HL-60 (cell line): ENCODE data around the gene TRUB2.

ENCODE experiments used
- DNase-seq, 2 experiments: peaks; one replicate each; pipeline ENCODE4 v3.0.0-alpha.2; 2010 to 2020; ENCODE audit warnings: low read depth in 1 of 2, low spot score in 1 of 2
- H3K27ac ChIP-seq: fragments of 250-450 bp; sonication (Bioruptor Pico); replicated peaks from 2 replicates; pipeline ENCODE4 v1.5.1; 2020; ENCODE audit warnings: mild to moderate bottlenecking, moderate library complexity
- H3K27me3 ChIP-seq: fragments of 250-450 bp; sonication (Bioruptor Pico); 2 replicates; pipeline ENCODE4 v1.5.1; 2021; ENCODE audit warnings: mild to moderate bottlenecking, moderate library complexity; ENCODE audit not compliant: insufficient read depth, poor library complexity, severe bottlenecking
- H3K4me3 ChIP-seq: replicated peaks from 2 replicates; pipeline ENCODE4 v1.5.1; 2011; ENCODE audit warnings: mild to moderate bottlenecking, control low read depth, low read length; ENCODE audit not compliant: insufficient read depth
- CTCF ChIP-seq: IDR thresholded peaks from one replicate; pipeline ENCODE4 v1.5.1; 2011; ENCODE audit warnings: low read length, control low read depth, inconsistent platforms; ENCODE audit not compliant: insufficient read depth
- GABPA ChIP-seq: IDR thresholded peaks from 2 replicates; pipeline ENCODE4 v1.6.1; 2012; ENCODE audit warnings: low read depth
- POLR2AphosphoS5 ChIP-seq: IDR thresholded peaks from 2 replicates; pipeline ENCODE4 v1.6.1; 2012; ENCODE audit warnings: low read depth
- REST ChIP-seq: IDR thresholded peaks from 2 replicates; pipeline ENCODE4 v1.6.1; 2012; ENCODE audit warnings: low read depth; ENCODE audit not compliant: insufficient replicate concordance
- SPI1 ChIP-seq: IDR thresholded peaks from 2 replicates; pipeline ENCODE4 v1.6.1; 2012; ENCODE audit warnings: low read depth, mild to moderate bottlenecking, borderline replicate concordance

TRUB2 gene

GRCh38 chr9:128341435-128341849, 19.2 kb upstream of the TRUB2 start:
- DNase-seq: peak; percentile 39 to 79
- no peak overlapping the region for H3K27ac ChIP-seq
- H3K4me3 ChIP-seq: peak overlapping the region; percentile 73
- H3K27me3 ChIP-seq: no peaks in the 10 kb centered on the region
- TF ChIP-seq CTCF: peak; percentile 61
- TF ChIP-seq SPI1: no peak

GRCh38 chr9:128340691-128341434, 18.6 kb upstream of the TRUB2 start:
- TF ChIP-seq SPI1: no peak
- no peak for TF ChIP-seq POLR2AphosphoS5
- TF ChIP-seq REST: no peak
- no peak for TF ChIP-seq GABPA
- no peak for TF ChIP-seq CTCF
- Histone ChIP-seq H3K27me3 (no peaks in the 10 kb centered on the region), H3K27ac (peak overlapping the region; percentile 35), H3K4me3 (peak overlapping the region; percentile 73)
- peak in 1 of 2 experiments; percentile 10 for DNase-seq

GRCh38 chr9:128339761-128340690, 17.8 kb upstream of the TRUB2 start, which contains the start of gene SLC27A4:
SLC27A4 (plus strand) TSS chr9:128340527; CDS start chr9:128343133, 2,606 bp downstream.
- H3K27me3 ChIP-seq: no peaks in the 10 kb centered on the region

More at GRCh38 chr9:128339761-128340690, 17.8 kb upstream of the TRUB2 start, which contains the start of gene SLC27A4:
- Histone ChIP-seq H3K4me3 (peak within 1 kb of the TSS; percentile 73), H3K27ac (peak within 1 kb of the TSS; percentile 79)
- TF ChIP-seq REST (no peak), CTCF (no peak), GABPA (no peak), SPI1 (no peak)
- DNase-seq: peak; percentile 72 to 79
